ENCODE results near the gene IGSF1.

- TF ChIP-seq ZNF565 (CRISPR knock-in tag; conservative IDR thresholded peaks at IDR 0.05; ENCODE audit: low read depth) (no peak), ARNTL (CRISPR knock-in tag; IDR thresholded peaks at IDR 0.05; ENCODE audit: borderline replicate concordance, low read depth) (no peak), CSDC2 (CRISPR knock-in tag; IDR thresholded peaks at IDR 0.05) (no peak), PATZ1 (CRISPR knock-in tag; IDR thresholded peaks at IDR 0.05; ENCODE audit: borderline replicate concordance) (no peak), GLIS3 (CRISPR knock-in tag; IDR thresholded peaks at IDR 0.05) (no peak)
Measured at GRCh38 chrX:131264053-131264452, 25.1 kb downstream of the IGSF1 start.

Data from SK-N-SH treated with all-trans-retinoic acid at 6 μM for 48 hours (cell line).